Kidney epithelial cell (primary cell): ENCODE measurements around the gene RABGAP1. TPM values are rescaled to one million over a fixed set of nuclear protein-coding genes. Genes with fewer than 3 reads are reported as not detected.

Experiments used
- DNase-seq: peaks from one replicate; pipeline ENCODE4 v3.0.0-alpha.2; 2010; ENCODE audit warnings: low read depth
- H3K27me3 ChIP-seq: 2 replicates; pipeline ENCODE4 v1.6.0; 2011; ENCODE audit warnings: low read length; ENCODE audit not compliant: control insufficient read depth, insufficient read depth
- H3K36me3 ChIP-seq: 2 replicates; pipeline ENCODE4 v1.5.1; 2011; ENCODE audit warnings: low read length; ENCODE audit not compliant: control insufficient read depth, insufficient read depth
- H3K4me3 ChIP-seq: 2 replicates; pipeline ENCODE4 v1.5.1; 2011; ENCODE audit warnings: low read depth, mild to moderate bottlenecking, control low read depth, low read length
- CTCF ChIP-seq: IDR thresholded peaks from 2 replicates; pipeline ENCODE4 v1.5.1; 2011; ENCODE audit warnings: mild to moderate bottlenecking, moderate library complexity, low read length, control low read depth, inconsistent platforms; ENCODE audit not compliant: insufficient read depth, poor library complexity, severe bottlenecking
- total RNA-seq: library from RNA; depleted of rRNA; stranded (reverse); fragments of >200 nt; gene quantifications from 2 replicates; pipeline ENCODE4 v1.2.3, GENCODE V29; 2015

Gene RABGAP1
- total RNA-seq, 1 donor from 2014 or later = 19.1 TPM

GRCh38 chr9:122939601-122940000 lies 1.2 kb upstream of the RABGAP1 start:
- no peaks in the 10 kb centered on the region for H3K27me3 ChIP-seq
- no peaks in the 10 kb centered on the region for H3K36me3 ChIP-seq
- no peak overlapping the region for H3K4me3 ChIP-seq
- no peak for TF ChIP-seq CTCF
- no peak for DNase-seq

GRCh38 chr9:122940454-122940748 lies 419 bp upstream of the RABGAP1 start:
- DNase-seq = no peak
- Histone ChIP-seq H3K27me3 (no peaks in the 10 kb centered on the region), H3K36me3 (no peaks in the 10 kb centered on the region), H3K4me3 (peak overlapping the region; percentile 33)
- no peak for TF ChIP-seq CTCF

- H3K36me3 ChIP-seq = no peaks in the 10 kb centered on the region
- DNase-seq = no peak
- no peak for TF ChIP-seq CTCF
These were observed 888 bp downstream of the RABGAP1 start for GRCh38 chr9:122941582-122942234.

GRCh38 chr9:122944960-122945888 lies 4.4 kb downstream of the RABGAP1 start:
- no peak overlapping the region for H3K4me3 ChIP-seq
- no peaks in the 10 kb centered on the region for H3K36me3 ChIP-seq
- H3K27me3 ChIP-seq = no peaks in the 10 kb centered on the region
- DNase-seq = no peak
- TF ChIP-seq CTCF = no peak

More at GRCh38 chr9:122941582-122942234, 888 bp downstream of the RABGAP1 start:
- peak overlapping the region; percentile 87 for H3K4me3 ChIP-seq
- no peaks in the 10 kb centered on the region for H3K27me3 ChIP-seq

GRCh38 chr9:122946461-122947005 lies 5.7 kb downstream of the RABGAP1 start:
- Histone ChIP-seq H3K27me3 (no peaks in the 10 kb centered on the region), H3K36me3 (no peaks in the 10 kb centered on the region), H3K4me3 (no peak overlapping the region)
- no peak for TF ChIP-seq CTCF
- DNase-seq = no peak
